ENCODE data around the gene SLCO1A2.

DNA sequence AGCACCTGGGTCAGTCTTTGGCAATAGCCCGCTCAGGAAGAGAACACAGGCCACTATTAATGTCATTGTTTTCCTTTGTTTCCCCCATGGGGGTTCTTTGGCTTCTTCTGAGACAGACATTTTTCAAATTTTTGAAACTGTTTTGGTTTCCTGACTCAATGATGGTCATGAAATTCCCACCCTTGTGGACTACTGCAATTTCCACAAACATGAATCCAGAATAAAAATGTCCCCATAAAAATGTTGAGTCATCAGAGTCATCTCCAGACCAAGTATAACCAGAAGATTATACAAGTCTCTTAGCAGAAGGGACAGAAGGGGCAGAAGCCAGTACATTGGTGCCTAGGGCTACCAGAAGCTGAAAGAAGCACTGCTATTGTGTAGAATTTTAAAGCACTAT, 29.1 kb downstream of the SLCO1A2 start:
- no peak for TF ChIP-seq ZNF580 (CRISPR knock-in tag; IDR thresholded peaks at IDR 0.05; ENCODE audit: borderline replicate concordance, low read depth)
- TF ChIP-seq PBX3 (CRISPR knock-in tag; IDR thresholded peaks at IDR 0.05; ENCODE audit: borderline replicate concordance) = no peak
- no peak for TF ChIP-seq SMC3 (IDR thresholded peaks at IDR 0.05; ENCODE audit: low read length)
- TF ChIP-seq POLR2A (IDR thresholded peaks at IDR 0.05; ENCODE audit: insufficient read depth in 1 of 2, low read depth in 2 of 2, low read length in 2 of 2) = no peak
